Lung (tissue), 12 donors: Measurements from ENCODE around the gene SLC2A14. TPM values are rescaled to one million over a fixed set of nuclear protein-coding genes. Genes with fewer than 3 reads are reported as not detected.
"Not testable (repeated sequence)": the region's sequence is repeated elsewhere in the genome, so short reads cannot be mapped to it uniquely, and the experiment has no call there.

Source experiments
- ATAC-seq: fragments of 200-7000 bp; cut with Tn5 transposase; one replicate; pipeline ENCODE4 v1.9.1; 2020; ENCODE audit warnings: moderate number of reproducible peaks; ENCODE audit not compliant: insufficient read depth, low FRiP score
- DNase-seq, 3 donors: peaks; one replicate each; pipeline ENCODE4 v3.0.0-alpha.2; 2013 to 2017
- H3K27ac ChIP-seq, 2 donors: one replicate each; pipeline ENCODE4 v1.5.1; 2013; ENCODE audit warnings: mild to moderate bottlenecking in 2 of 2, moderate library complexity in 2 of 2, control low read depth in 1 of 2, inconsistent platforms in 1 of 2, low read depth in 1 of 2, low read length in 1 of 2
- H3K27me3 ChIP-seq, 3 donors: one replicate each; pipeline ENCODE4 v1.5.1; 2013; ENCODE audit warnings: low read length in 2 of 3; ENCODE audit not compliant: control insufficient read depth in 3 of 3, insufficient read depth in 3 of 3
- H3K36me3 ChIP-seq, 4 donors: one replicate each; pipeline ENCODE4 v1.5.1; 2013; ENCODE audit warnings: low read length in 4 of 4, mild to moderate bottlenecking in 1 of 4, moderate library complexity in 1 of 4; ENCODE audit not compliant: control insufficient read depth in 4 of 4, insufficient read depth in 4 of 4
- H3K4me1 ChIP-seq, 5 donors: one replicate each; pipeline ENCODE4 v1.5.1; 2013; ENCODE audit warnings: low read length in 5 of 5, mild to moderate bottlenecking in 2 of 5, moderate library complexity in 1 of 5; ENCODE audit not compliant: control insufficient read depth in 5 of 5, insufficient read depth in 5 of 5
- H3K4me3 ChIP-seq: one replicate; pipeline ENCODE4 v1.5.1; 2013; ENCODE audit warnings: mild to moderate bottlenecking, control low read depth, moderate library complexity
- H3K9ac ChIP-seq, 2 donors: one replicate each; pipeline ENCODE4 v1.5.1; 2013; ENCODE audit warnings: low read length in 2 of 2, control low read depth in 1 of 2; ENCODE audit not compliant: insufficient read depth in 1 of 2
- H3K9me3 ChIP-seq, 4 donors: one replicate each; pipeline ENCODE4 v1.5.1; 2013; ENCODE audit warnings: low read length in 3 of 4, mild to moderate bottlenecking in 1 of 4, moderate library complexity in 1 of 4; ENCODE audit not compliant: control insufficient read depth in 4 of 4, insufficient read depth in 3 of 4
- WGBS, 2 donors: extraction: QIAGEN DNeasy Blood & Tissue Kit; methylation state at CpG; one replicate each; pipeline ENCODE4 v1.1.7; 2013; 5-methylcytosine and 5-hydroxymethylcytosine counted together
- polyA plus RNA-seq, 2 donors: library from polyadenylated mRNA; stranded (reverse); fragments of 200-250 nt; gene quantifications; one replicate each; pipeline ENCODE4 v1.2.1, GENCODE V29; 2013
- total RNA-seq, 2 donors: library from RNA; depleted of rRNA in 1 of 2; stranded (reverse); fragments of >200 nt in 1 of 2; gene quantifications; one replicate each; pipeline ENCODE4 v1.2.1, GENCODE V29; 2014 to 2021
- TF ChIP-seq, protein P1 (sequence below): IDR thresholded peaks from 2 replicates; pipeline ENCODE4 v1.5.1; 2012; ENCODE audit warnings: mild to moderate bottlenecking; ENCODE audit errors: control extremely low read depth, extremely low read depth
- donor health status: control.
- donor health status: control.
- donor health status: Bipolar disorder and iron deficiency.
- donor health status: healthy.
- donor health status: DM: yes; HTN: yes; CAD: no.

The SLC2A14 gene
- total and polyA plus RNA-seq, 4 donors = 0.12 to 0.17 TPM; not detected in 2

DNA sequence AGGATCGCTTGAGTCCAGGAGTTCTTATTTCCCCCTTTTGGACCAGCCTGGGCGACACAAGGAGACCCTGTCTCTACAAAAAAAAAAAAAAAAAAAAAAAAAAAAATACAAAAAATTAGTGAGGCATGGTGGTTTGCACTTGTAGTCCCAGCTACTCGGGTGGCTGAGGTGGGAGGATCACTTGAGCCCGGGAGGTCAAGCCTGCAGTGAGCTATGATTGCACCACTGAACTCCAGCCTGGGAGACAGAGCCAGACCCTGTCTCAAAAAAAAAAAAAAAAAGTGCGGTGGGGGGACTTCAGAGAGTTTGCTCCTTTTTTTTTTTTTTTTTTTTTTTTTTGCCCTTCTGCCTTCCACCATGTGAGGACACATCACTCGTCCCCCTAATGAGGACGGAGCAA, 32.9 kb downstream of the SLC2A14 start:
- not testable (repeated sequence) for H3K4me1 ChIP-seq, ATAC-seq, H3K9ac ChIP-seq

DNA sequence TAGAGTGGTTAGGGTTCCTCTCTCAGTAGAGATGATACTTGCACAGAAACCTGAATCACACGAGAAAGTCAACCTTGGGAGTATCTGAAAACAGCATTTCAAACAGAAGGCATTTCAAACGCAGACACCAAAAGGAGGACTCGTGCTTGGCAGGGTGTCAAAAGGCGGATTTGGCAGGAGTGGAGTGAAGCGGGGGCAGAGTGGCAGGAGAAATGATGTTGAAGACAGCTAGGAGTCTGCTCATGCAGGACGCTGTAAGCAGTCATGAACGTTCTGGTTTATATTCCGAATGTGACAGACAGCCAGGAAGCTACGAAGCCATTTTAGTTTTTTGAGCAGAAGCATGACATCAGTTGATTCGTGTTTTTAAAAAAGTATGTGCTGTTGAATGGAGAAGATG, 33.5 kb downstream of the SLC2A14 start:
- H3K9ac ChIP-seq, H3K27ac ChIP-seq, H3K4me1 ChIP-seq, ATAC-seq, H3K9me3 ChIP-seq, H3K36me3 ChIP-seq, H3K4me3 ChIP-seq, H3K27me3 ChIP-seq: not testable (repeated sequence)
- 47 to 74% methylated on average over 8 of the region's 10 CpGs for WGBS, 2 donors
- peak; percentile 47 to 70 (median 56) for DNase-seq

More for the DNA sequence above, 32.9 kb downstream of the SLC2A14 start:
- not testable (repeated sequence) for H3K9me3 ChIP-seq, DNase-seq, H3K27me3 ChIP-seq, H3K27ac ChIP-seq, H3K36me3 ChIP-seq, H3K4me3 ChIP-seq
- WGBS, 2 donors = 84 to 87% methylated on average over 6 to 7 of the region's 7 CpGs

DNA sequence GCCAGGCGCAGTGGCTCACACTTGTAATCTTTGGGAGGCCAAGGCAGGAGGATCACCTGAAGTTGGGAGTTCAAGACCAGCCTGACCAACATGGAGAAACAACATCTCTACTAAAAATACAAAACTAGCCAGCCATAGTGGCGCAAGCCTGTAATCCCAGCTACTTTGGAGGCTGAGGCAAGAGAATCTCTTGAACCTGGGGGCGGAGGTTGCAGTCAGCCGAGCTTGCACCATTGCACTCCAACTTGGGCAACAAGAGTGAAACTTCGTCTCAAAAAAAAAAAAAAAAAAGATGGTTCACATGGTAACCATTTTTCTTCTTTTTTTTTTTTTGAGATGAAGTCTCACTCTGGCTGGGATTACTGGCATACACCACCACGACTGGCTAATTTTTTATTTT, 35.3 kb downstream of the SLC2A14 start:
- H3K9me3 ChIP-seq = no peaks in the 10 kb centered on the region
- H3K27me3 ChIP-seq = no peaks in the 10 kb centered on the region
- DNase-seq = no peak
- 45 to 79% methylated on average over 5 to 6 of the region's 6 CpGs for whole genome bisulfite sequencing, 2 donors
- no peak overlapping the region for H3K4me3 ChIP-seq
- ATAC-seq = no peak
- H3K27ac ChIP-seq = no peak overlapping the region
- no peaks in the 10 kb centered on the region for H3K36me3 ChIP-seq
- no peaks in the 10 kb centered on the region for H3K4me1 ChIP-seq
- no peak overlapping the region for H3K9ac ChIP-seq
- TF ChIP-seq, protein P1, sequence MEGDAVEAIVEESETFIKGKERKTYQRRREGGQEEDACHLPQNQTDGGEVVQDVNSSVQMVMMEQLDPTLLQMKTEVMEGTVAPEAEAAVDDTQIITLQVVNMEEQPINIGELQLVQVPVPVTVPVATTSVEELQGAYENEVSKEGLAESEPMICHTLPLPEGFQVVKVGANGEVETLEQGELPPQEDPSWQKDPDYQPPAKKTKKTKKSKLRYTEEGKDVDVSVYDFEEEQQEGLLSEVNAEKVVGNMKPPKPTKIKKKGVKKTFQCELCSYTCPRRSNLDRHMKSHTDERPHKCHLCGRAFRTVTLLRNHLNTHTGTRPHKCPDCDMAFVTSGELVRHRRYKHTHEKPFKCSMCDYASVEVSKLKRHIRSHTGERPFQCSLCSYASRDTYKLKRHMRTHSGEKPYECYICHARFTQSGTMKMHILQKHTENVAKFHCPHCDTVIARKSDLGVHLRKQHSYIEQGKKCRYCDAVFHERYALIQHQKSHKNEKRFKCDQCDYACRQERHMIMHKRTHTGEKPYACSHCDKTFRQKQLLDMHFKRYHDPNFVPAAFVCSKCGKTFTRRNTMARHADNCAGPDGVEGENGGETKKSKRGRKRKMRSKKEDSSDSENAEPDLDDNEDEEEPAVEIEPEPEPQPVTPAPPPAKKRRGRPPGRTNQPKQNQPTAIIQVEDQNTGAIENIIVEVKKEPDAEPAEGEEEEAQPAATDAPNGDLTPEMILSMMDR = no peak

DNA sequence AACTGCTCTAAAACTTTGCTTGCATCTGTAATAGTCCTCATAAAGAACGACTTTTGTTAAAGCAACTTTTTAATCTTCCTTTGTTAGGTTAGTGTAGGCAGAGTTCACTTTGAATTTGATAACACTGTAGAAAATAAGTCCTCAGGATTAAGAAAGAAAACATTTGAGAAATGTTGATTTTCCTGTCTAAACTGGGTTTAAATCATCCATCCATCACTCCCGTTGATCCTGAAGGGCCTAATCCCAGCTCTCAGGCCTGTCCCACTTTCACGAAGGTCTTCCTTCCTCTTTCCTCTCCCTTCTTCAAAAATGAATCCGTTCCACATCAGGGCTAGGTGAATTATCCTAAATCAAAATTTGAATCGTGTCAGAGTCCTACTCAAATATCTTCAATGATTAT, 36.9 kb downstream of the SLC2A14 start:
- 57 to 58% methylated on average over 5 of the region's 5 CpGs for WGBS, 2 donors
- TF ChIP-seq, protein P1 = no peak
- no peak for ATAC-seq
- Histone ChIP-seq H3K27ac (no peak overlapping the region), H3K27me3 (no peaks in the 10 kb centered on the region), H3K9ac (no peak overlapping the region), H3K4me1 (no peaks in the 10 kb centered on the region), H3K9me3 (no peaks in the 10 kb centered on the region), H3K4me3 (no peak overlapping the region), H3K36me3 (no peaks in the 10 kb centered on the region)
- no peak for DNase-seq

DNA sequence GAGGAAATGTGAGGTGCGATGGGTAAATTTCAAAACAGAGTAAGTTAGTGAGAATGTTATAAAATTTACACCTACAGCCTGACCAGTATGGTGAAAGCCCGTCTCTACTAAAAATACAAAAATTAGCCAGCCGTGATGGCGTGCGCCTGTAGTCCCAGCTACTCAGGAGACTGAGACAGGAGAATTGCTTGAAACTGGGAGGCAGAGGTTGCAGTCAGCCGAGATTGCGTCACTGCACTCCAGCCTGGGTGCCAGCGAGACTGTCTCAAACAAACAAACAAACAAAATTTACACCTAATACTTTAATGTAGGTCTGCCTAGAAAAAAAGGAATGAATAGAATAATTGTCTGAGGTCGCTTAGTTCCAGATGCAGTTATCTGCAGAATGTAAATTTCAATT, 37.6 kb downstream of the SLC2A14 start:
- Histone ChIP-seq H3K27me3 (no peaks in the 10 kb centered on the region), H3K4me1 (no peaks in the 10 kb centered on the region), H3K27ac (no peak overlapping the region), H3K4me3 (no peak overlapping the region), H3K36me3 (no peaks in the 10 kb centered on the region), H3K9ac (no peak overlapping the region), H3K9me3 (no peaks in the 10 kb centered on the region)
- DNase-seq (no peak), ATAC-seq (no peak)
- 60 to 70% methylated on average over 9 of the region's 9 CpGs for WGBS, 2 donors
- TF ChIP-seq, protein P1 = no peak
